Activated naive CD8-positive, alpha-beta T cell treated with anti-CD3 and anti-CD28 coated beads, Interleukin-2, amount 50 U/mL, for 16 hours (primary cell): ENCODE measurements around the gene SERBP1.
A peak's percentile ranks its signal among the peaks of the same experiment; 100 is the strongest.
"Not testable (repeated sequence)": the region's sequence is repeated elsewhere in the genome, so short reads cannot be mapped to it uniquely, and the experiment has no call there.

ENCODE experiments used
- DNase-seq: peaks from one replicate; pipeline ENCODE4 v3.0.0-alpha.2; 2020; ENCODE audit warnings: low read depth, low spot score

Gene SERBP1

GRCh38 chr1:67430358-67431155 is at the start of gene SERBP1:
TSS of gene SERBP1 (minus strand) at chr1:67430402. CDS start at chr1:67430300, 102 bp downstream.
- DNase-seq = peak; percentile 89

- no peak for DNase-seq
Measured at GRCh38 chr1:67479146-67479891, 49.1 kb upstream of the SERBP1 start.

- no peak for DNase-seq
Measured at GRCh38 chr1:67476906-67477305, 46.7 kb upstream of the SERBP1 start.

- DNase-seq = no peak
Measured at GRCh38 chr1:67476006-67476482, 45.8 kb upstream of the SERBP1 start.

- no peak for DNase-seq
Measured at GRCh38 chr1:67472056-67472455, 41.9 kb upstream of the SERBP1 start.

GRCh38 chr1:67469431-67469830 is 39.2 kb upstream of the SERBP1 start:
- DNase-seq = no peak

GRCh38 chr1:67468066-67468718 is 38.0 kb upstream of the SERBP1 start:
- DNase-seq = no peak

- no peak for DNase-seq
Measured at GRCh38 chr1:67465375-67465774, 35.2 kb upstream of the SERBP1 start.

- no peak for DNase-seq
Measured at GRCh38 chr1:67464746-67465145, 34.5 kb upstream of the SERBP1 start.

- no peak for DNase-seq
Measured at GRCh38 chr1:67464058-67464457, 33.9 kb upstream of the SERBP1 start.

- DNase-seq = no peak
Measured at GRCh38 chr1:67463298-67463955, 33.2 kb upstream of the SERBP1 start.

GRCh38 chr1:67460676-67461500 is 30.7 kb upstream of the SERBP1 start:
- DNase-seq = no peak

- DNase-seq = no peak
Measured at GRCh38 chr1:67459068-67459467, 28.9 kb upstream of the SERBP1 start.

- DNase-seq = no peak
Measured at GRCh38 chr1:67458663-67459062, 28.5 kb upstream of the SERBP1 start.

GRCh38 chr1:67457247-67457646 is 27.0 kb upstream of the SERBP1 start:
- DNase-seq = no peak

GRCh38 chr1:67451815-67452214 is 21.6 kb upstream of the SERBP1 start:
- no peak for DNase-seq

- no peak for DNase-seq
Measured at GRCh38 chr1:67451356-67451755, 21.2 kb upstream of the SERBP1 start.

GRCh38 chr1:67446893-67447292 is 16.7 kb upstream of the SERBP1 start:
- DNase-seq = no peak

- DNase-seq = not testable (repeated sequence)
Measured at GRCh38 chr1:67446014-67446413, 15.8 kb upstream of the SERBP1 start.

GRCh38 chr1:67441739-67442281 is 11.6 kb upstream of the SERBP1 start:
- DNase-seq = no peak

- DNase-seq = peak; percentile 58
Measured at GRCh38 chr1:67441183-67441582, 11.0 kb upstream of the SERBP1 start.
